IMR-90 (cell line): ENCODE results near the gene TMEM62. TPM values are rescaled to one million over a fixed set of nuclear protein-coding genes. Genes with fewer than 3 reads are reported as not detected.

Source experiments
- ATAC-seq: fragments of 200-7000 bp; cut with Tn5 transposase; 2 replicates; pipeline ENCODE4 v1.9.1; 2020; ENCODE audit warnings: low read depth, mild to moderate bottlenecking, moderate library complexity
- BruUV-seq: library from RNA; stranded (reverse); fragments of 400-500 nt; replicated peaks from 2 replicates; lab custom pipeline; 2021; lab: Mats Ljungman, UMichigan
- CTCF ChIA-PET: fragments of 300-600 bp; formaldehyde crosslinking; extraction: SDS; loops from one replicate; lab custom pipeline; 2021; ENCODE audit warnings: antibody characterized with exemption; lab: Yijun Ruan, JAX
- POLR2A ChIA-PET: fragments of 300-600 bp; sonication (Branson Sonifier 250); formaldehyde crosslinking; loops from one replicate; lab custom pipeline; 2022; ENCODE audit warnings: antibody characterized with exemption; ENCODE audit not compliant: unreplicated experiment; lab: Charles Lee
- DNase-seq: peaks from one replicate; pipeline ENCODE4 v3.0.0; 2013
- H2AFZ ChIP-seq: replicated peaks from 2 replicates; pipeline ENCODE3; 2013; ENCODE audit warnings: low read length, mild to moderate bottlenecking; ENCODE audit not compliant: poor library complexity
- H2AK5ac ChIP-seq: 2 replicates; pipeline ENCODE4 v1.6.1; 2013; ENCODE audit warnings: low read depth, low read length, inconsistent platforms
- H2AK9ac ChIP-seq: replicated peaks from 2 replicates; pipeline ENCODE3; 2013; ENCODE audit warnings: mild to moderate bottlenecking, low read depth, low read length, moderate library complexity; ENCODE audit not compliant: poor library complexity
- H2BK120ac ChIP-seq: 2 replicates; pipeline ENCODE4 v1.6.1; 2013; ENCODE audit warnings: low read depth, low read length, inconsistent platforms
- H2BK15ac ChIP-seq: 3 replicates; pipeline ENCODE4 v1.6.1; 2013; ENCODE audit warnings: low read depth, low read length, inconsistent platforms
- H2BK20ac ChIP-seq: 2 replicates; pipeline ENCODE4 v1.6.1; 2013; ENCODE audit warnings: low read depth, mild to moderate bottlenecking, inconsistent platforms, low read length, moderate library complexity
- H2BK5ac ChIP-seq: 2 replicates; pipeline ENCODE4 v1.6.1; 2013; ENCODE audit warnings: mild to moderate bottlenecking, low read depth, low read length, inconsistent platforms; ENCODE audit not compliant: poor library complexity, severe bottlenecking
- H3K14ac ChIP-seq: replicated peaks from 2 replicates; pipeline ENCODE4 v1.6.1; 2013; ENCODE audit warnings: low read depth, low read length, inconsistent platforms
- H3K18ac ChIP-seq: 2 replicates; pipeline ENCODE4 v1.6.1; 2013; ENCODE audit warnings: low read depth, low read length, control low read depth
- H3K23ac ChIP-seq: 2 replicates; pipeline ENCODE4 v1.6.1; 2013; ENCODE audit warnings: low read depth, low read length, inconsistent platforms
- H3K27ac ChIP-seq: 2 replicates; pipeline ENCODE4 v1.5.1; 2013; ENCODE audit warnings: mild to moderate bottlenecking, control low read depth, low read length; ENCODE audit not compliant: insufficient read depth
- H3K27me3 ChIP-seq: 2 replicates; pipeline ENCODE4 v1.6.1; 2013; ENCODE audit warnings: low read length; ENCODE audit not compliant: control insufficient read depth, insufficient read depth
- H3K36me3 ChIP-seq: 2 replicates; pipeline ENCODE4 v1.6.1; 2013; ENCODE audit warnings: low read length, mixed read lengths; ENCODE audit not compliant: control insufficient read depth, insufficient read depth
- H3K4ac ChIP-seq: 2 replicates; pipeline ENCODE4 v1.6.1; 2013; ENCODE audit warnings: low read depth, low read length, inconsistent platforms
- H3K4me1 ChIP-seq: 2 replicates; pipeline ENCODE4 v1.6.1; 2013; ENCODE audit warnings: low read length, mixed read lengths; ENCODE audit not compliant: control insufficient read depth, insufficient read depth
- H3K4me2 ChIP-seq: 2 replicates; pipeline ENCODE4 v1.6.1; 2013; ENCODE audit warnings: low read depth, mild to moderate bottlenecking, control low read depth, low read length, moderate library complexity
- H3K4me3 ChIP-seq: 2 replicates; pipeline ENCODE4 v1.5.1; 2013; ENCODE audit warnings: low read depth, mild to moderate bottlenecking, control low read depth, low read length, moderate library complexity; ENCODE audit not compliant: insufficient read depth
- H3K56ac ChIP-seq: 2 replicates; pipeline ENCODE4 v1.6.1; 2013; ENCODE audit warnings: low read length, inconsistent platforms; ENCODE audit not compliant: insufficient read depth; ENCODE audit errors: extremely low read depth
- H3K79me1 ChIP-seq, 2 experiments: 2 replicates each; pipeline ENCODE4 v1.6.1; 2013; ENCODE audit warnings: low read length in 2 of 2, inconsistent platforms in 1 of 2, low read depth in 1 of 2
- H3K9ac ChIP-seq: 2 replicates; pipeline ENCODE4 v1.6.1; 2013; ENCODE audit warnings: low read depth, low read length, control low read depth
- H3K9me1 ChIP-seq: 2 replicates; pipeline ENCODE4 v1.6.1; 2013; ENCODE audit warnings: low read length, inconsistent platforms; ENCODE audit not compliant: insufficient read depth
- H3K9me3 ChIP-seq: 2 replicates; pipeline ENCODE4 v1.6.1; 2013; ENCODE audit warnings: low read length; ENCODE audit not compliant: control insufficient read depth, insufficient read depth
- H4K20me1 ChIP-seq: 2 replicates; pipeline ENCODE4 v1.6.1; 2013; ENCODE audit warnings: low read length, inconsistent platforms; ENCODE audit not compliant: insufficient read depth
- H4K5ac ChIP-seq: 2 replicates; pipeline ENCODE4 v1.6.1; 2013; ENCODE audit warnings: mild to moderate bottlenecking, low read depth, low read length, control low read depth
- H4K8ac ChIP-seq, 2 experiments: 2 replicates each; pipeline ENCODE4 v1.6.1; 2013; ENCODE audit warnings: low read depth in 2 of 2, low read length in 2 of 2, control low read depth in 1 of 2, inconsistent platforms in 1 of 2
- H4K91ac ChIP-seq: 2 replicates; pipeline ENCODE4 v1.6.1; 2013; ENCODE audit warnings: low read depth, low read length, inconsistent platforms; ENCODE audit not compliant: insufficient read depth
- BHLHE40 ChIP-seq: fragments of 150-350 bp; IDR thresholded peaks from 2 replicates; pipeline ENCODE4 v1.6.1; 2016; ENCODE audit warnings: mild to moderate bottlenecking, low read depth, low read length
- CHD1 ChIP-seq: IDR thresholded peaks from 2 replicates; pipeline ENCODE4 v1.6.1; 2012; ENCODE audit warnings: low read depth, low read length, improper control_type of control experiment
- CTCF ChIP-seq: conservative IDR thresholded peaks from 2 replicates; pipeline ENCODE4 v1.5.1; 2012; ENCODE audit warnings: mild to moderate bottlenecking, low read depth, low read length, improper control_type of control experiment
- ELK1 ChIP-seq: fragments of 150-350 bp; IDR thresholded peaks from 2 replicates; pipeline ENCODE4 v1.6.1; 2016; ENCODE audit warnings: low read depth, mild to moderate bottlenecking, low read length, moderate library complexity, borderline replicate concordance
- FOS ChIP-seq: fragments of 150-350 bp; IDR thresholded peaks from 2 replicates; pipeline ENCODE4 v1.6.1; 2016; ENCODE audit warnings: low read depth, low read length
- MAFK ChIP-seq: IDR thresholded peaks from 2 replicates; pipeline ENCODE4 v1.6.1; 2012; ENCODE audit warnings: low read depth, low read length, improper control_type of control experiment
- MXI1 ChIP-seq: IDR thresholded peaks from 2 replicates; pipeline ENCODE4 v1.6.1; 2012; ENCODE audit warnings: low read depth, mild to moderate bottlenecking, low read length, moderate library complexity, borderline replicate concordance
- NFE2L2 ChIP-seq: fragments of 150-350 bp; IDR thresholded peaks from 2 replicates; pipeline ENCODE4 v1.6.1; 2016; ENCODE audit warnings: low read depth, mild to moderate bottlenecking, low read length
- RAD21 ChIP-seq: IDR thresholded peaks from 2 replicates; pipeline ENCODE4 v1.6.1; 2012; ENCODE audit warnings: low read length, improper control_type of control experiment
- RCOR1 ChIP-seq: IDR thresholded peaks from 2 replicates; pipeline ENCODE4 v1.6.1; 2012; ENCODE audit warnings: mild to moderate bottlenecking, low read length, improper control_type of control experiment; ENCODE audit not compliant: insufficient replicate concordance
- RFX5 ChIP-seq: IDR thresholded peaks from 2 replicates; pipeline ENCODE4 v1.8.0; 2012; ENCODE audit warnings: low read depth, mild to moderate bottlenecking, low read length, moderate library complexity
- SMC3 ChIP-seq: fragments of 150-350 bp; IDR thresholded peaks from 2 replicates; pipeline ENCODE4 v1.6.1; 2016; ENCODE audit warnings: low read depth, mild to moderate bottlenecking, antibody characterized with exemption, low read length, moderate library complexity
- USF2 ChIP-seq: fragments of 150-350 bp; IDR thresholded peaks from 2 replicates; pipeline ENCODE4 v1.6.1; 2017; ENCODE audit warnings: mild to moderate bottlenecking, antibody characterized with exemption, low read length, low read depth
- WGBS, 2 experiments: methylation state at CpG; one replicate each; pipeline versions ENCODE4 v1.1.5 to v1.1.7; 2013; ENCODE audit warnings: missing lambda C conversion rate in 2 of 2; ENCODE audit not compliant: insufficient read length in 1 of 2; ENCODE audit errors: extremely low coverage in 2 of 2; 5-methylcytosine and 5-hydroxymethylcytosine counted together
- dilution Hi-C: fragments of 300-500 bp; cut with HindIII; formaldehyde crosslinking; loops from one replicate; pipeline ENCODE4 v1.14.3; 2018; ENCODE audit warnings: low sequenced_read_pairs; ENCODE audit not compliant: unreplicated experiment
- in situ Hi-C: fragments of 300-500 bp; cut with MboI; formaldehyde crosslinking; loops from 3 replicates; pipeline ENCODE4 v1.14.3; 2019; ENCODE audit warnings: low sequenced_read_pairs, inconsistent platforms, mixed read lengths
- intact Hi-C: fragments of 100-400 bp; cut with micrococcal nuclease; formaldehyde crosslinking; loops from 2 replicates; pipeline ENCODE4 v1.10.0; 2022
- polyA plus RNA-seq, 3 experiments: library from polyadenylated mRNA; depleted of rRNA; stranded (reverse); fragments of >200 nt; gene quantifications; 2 replicates each; pipeline ENCODE4 v1.2.3, GENCODE V29; 2012; ENCODE audit warnings: low replicate concordance in 1 of 3
- total RNA-seq: library from RNA; depleted of rRNA; stranded (reverse); fragments of >200 nt; gene quantifications from 2 replicates; pipeline ENCODE4 v1.2.3, GENCODE V29; 2012

Gene TMEM62
- total and polyA plus RNA-seq, 2 of the 4 experiments (the other 2 are of a cell fraction), result 3.7 to 5.6 TPM

GRCh38 chr15:43210807-43211206, 77.4 kb downstream of the TMEM62 start:
- H2AFZ ChIP-seq, result no peak overlapping the region
- H2BK20ac ChIP-seq, result no peak overlapping the region
- peaks cover 68% of the 10 kb centered on the region for H3K27me3 ChIP-seq
- H2BK15ac ChIP-seq, result no peak overlapping the region
- 61% methylated on average over 4 of the region's 9 CpGs; no CpG with 5 or more reads in 1 of the 2 experiments for WGBS, 2 experiments
- H3K9ac ChIP-seq, result no peak overlapping the region
- no peak overlapping the region for H4K5ac ChIP-seq
- no peak overlapping the region for H3K56ac ChIP-seq
- no peak overlapping the region for H2AK5ac ChIP-seq
- H3K18ac ChIP-seq, result no peak overlapping the region
- H2BK120ac ChIP-seq, result no peak overlapping the region
- no peak overlapping the region for H3K4ac ChIP-seq
- H3K79me1 ChIP-seq, result no peaks in the 10 kb centered on the region
- no TSS peak for BruUV-seq
- H2AK9ac ChIP-seq, result no peak overlapping the region
- no peak overlapping the region for H4K91ac ChIP-seq
- H4K8ac ChIP-seq, result no peak overlapping the region
- H3K9me1 ChIP-seq, result no peaks in the 10 kb centered on the region; the same call in 1 of the 2 replicates
- intact Hi-C loops (no loop called here), in situ Hi-C loops (no loop called here), dilution Hi-C loops (no loop called here)
- no peaks in the 10 kb centered on the region for H3K9me3 ChIP-seq
- H3K23ac ChIP-seq, result no peak overlapping the region
- POLR2A ChIA-PET, result no interaction called here
- H3K27ac ChIP-seq, result no peak overlapping the region
- CTCF ChIA-PET, result interaction anchor here (1.6 kb wide), 1 partner anchor 15 kb away, joined by 5 read pairs; no protein-coding TSS in a partner anchor
- ATAC-seq (no peak), DNase-seq (no peak)
- TF ChIP-seq MXI1, result no peak
- TF ChIP-seq NFE2L2, result no peak
- no peak for TF ChIP-seq ELK1
- TF ChIP-seq RAD21, result no peak
- no peak for TF ChIP-seq SMC3
- no peak for TF ChIP-seq BHLHE40
- TF ChIP-seq RFX5, result no peak
- TF ChIP-seq RCOR1, result no peak
- TF ChIP-seq CHD1, result no peak
- TF ChIP-seq CTCF, result no peak
- no peak for TF ChIP-seq MAFK
- TF ChIP-seq USF2, result no peak
- TF ChIP-seq FOS, result no peak
- H4K20me1 ChIP-seq, result no peaks in the 10 kb centered on the region
- H3K4me2 ChIP-seq, result no peak overlapping the region
- H3K4me1 ChIP-seq, result no peaks in the 10 kb centered on the region
- no peak overlapping the region for H3K4me3 ChIP-seq
- H3K14ac ChIP-seq, result no peak overlapping the region
- no peak overlapping the region for H2BK5ac ChIP-seq
- no peaks in the 10 kb centered on the region for H3K36me3 ChIP-seq
